CD4-positive, alpha-beta memory T cell (primary cell): ENCODE results near the gene PTCH1. TPM values are rescaled to one million over a fixed set of nuclear protein-coding genes. Genes with fewer than 3 reads are reported as not detected.

Source experiments
- CTCF ChIA-PET: fragments of 350-600 bp; sonication (Branson Sonifier 250); formaldehyde crosslinking; loops from one replicate; lab custom pipeline; 2021; ENCODE audit warnings: inconsistent platforms; ENCODE audit not compliant: partially characterized antibody; lab: Charles Lee
- POLR2A ChIA-PET: fragments of 350-600 bp; sonication (Branson Sonifier 250); formaldehyde crosslinking; loops from one replicate; lab custom pipeline; 2021; ENCODE audit not compliant: partially characterized antibody; lab: Charles Lee
- DNase-seq, 5 donors: peaks; one replicate each; pipeline versions ENCODE4 v3.0.0 to v3.0.0-alpha.2; 2020 to 2022; ENCODE audit warnings: mixed read lengths in 1 of 5
- H3K27ac ChIP-seq: one replicate; pipeline ENCODE4 v1.7.0; 2013; ENCODE audit warnings: low read depth, low read length
- H3K27me3 ChIP-seq: 2 replicates; pipeline ENCODE4 v1.7.0; 2013; ENCODE audit warnings: mild to moderate bottlenecking, low read length, moderate library complexity; ENCODE audit not compliant: insufficient read depth
- H3K36me3 ChIP-seq: 2 replicates; pipeline ENCODE4 v1.7.0; 2013; ENCODE audit warnings: mild to moderate bottlenecking, low read length, moderate library complexity; ENCODE audit not compliant: insufficient read depth
- H3K4me1 ChIP-seq: 2 replicates; pipeline ENCODE4 v1.7.0; 2013; ENCODE audit warnings: mild to moderate bottlenecking, low read length, moderate library complexity; ENCODE audit not compliant: insufficient read depth
- H3K4me3 ChIP-seq, 2 donors: one replicate each; pipeline ENCODE4 v1.7.0; 2013; ENCODE audit warnings: low read length in 2 of 2, mild to moderate bottlenecking in 1 of 2
- H3K9me3 ChIP-seq, 2 donors: one replicate each; pipeline ENCODE4 v1.7.0; 2013; ENCODE audit warnings: low read length in 2 of 2, control low read depth in 1 of 2; ENCODE audit not compliant: control insufficient read depth in 1 of 2
- H3K27ac Mint-ChIP-seq, 7 donors: one replicate each; pipeline ENCODE4 v1.8.0; 2020 to 2021; ENCODE audit warnings: mixed read lengths in 7 of 7, mild to moderate bottlenecking in 6 of 7, inconsistent platforms in 3 of 7, moderate library complexity in 3 of 7
- H3K27me3 Mint-ChIP-seq, 2 donors: one replicate each; pipeline ENCODE4 v1.8.0; 2020 to 2021; ENCODE audit warnings: mixed read lengths in 2 of 2
- H3K36me3 Mint-ChIP-seq, 2 donors: one replicate each; pipeline ENCODE4 v1.8.0; 2020 to 2021; ENCODE audit warnings: mixed read lengths in 2 of 2, inconsistent platforms in 1 of 2, mild to moderate bottlenecking in 1 of 2
- H3K4me1 Mint-ChIP-seq, 4 donors: one replicate each; pipeline ENCODE4 v1.8.0; 2020 to 2021; ENCODE audit warnings: mixed read lengths in 4 of 4, mild to moderate bottlenecking in 1 of 4
- H3K4me3 Mint-ChIP-seq, 8 donors: one replicate each; pipeline ENCODE4 v1.8.0; 2020 to 2021; ENCODE audit warnings: mixed read lengths in 8 of 8, mild to moderate bottlenecking in 7 of 8, moderate library complexity in 6 of 8, inconsistent platforms in 3 of 8
- H3K9me3 Mint-ChIP-seq, 8 donors: one replicate each; pipeline ENCODE4 v1.8.0; 2020 to 2021; ENCODE audit warnings: mixed read lengths in 8 of 8, mild to moderate bottlenecking in 5 of 8, inconsistent platforms in 3 of 8, moderate library complexity in 1 of 8
- intact Hi-C: fragments of 100-400 bp; cut with micrococcal nuclease; formaldehyde crosslinking; loops from one replicate; pipeline ENCODE4 v1.15.1; 2023
- polyA plus RNA-seq, 2 donors: library from polyadenylated mRNA; unstranded; fragments of 300-500 nt; fragmentation: Illumina TruSeq; gene quantifications; one replicate each; pipeline ENCODE4 v1.2.3, GENCODE V29; 2021
- total RNA-seq, 2 experiments: library from RNA; stranded (reverse); gene quantifications; one replicate each; pipeline ENCODE4 v1.2.3, GENCODE V29; 2021

The PTCH1 gene
- total and polyA plus RNA-seq, 4 experiments from 2014 or later = 2.7 to 23.0 (median 16.2) TPM

- Histone ChIP-seq H3K36me3 (no peaks in the 10 kb centered on the region), H3K9me3 (no peaks in the 10 kb centered on the region), H3K27me3 (peaks cover 5% of the 10 kb centered on the region), H3K27ac (no peak overlapping the region), H3K4me3 (no peak overlapping the region), H3K4me1 (no peaks in the 10 kb centered on the region)
- Mint-ChIP-seq H3K27me3 (peaks cover 21 to 28% of the 10 kb centered on the region in 2 donors), H3K4me3 (no peak overlapping the region), H3K36me3 (no peaks in the 10 kb centered on the region), H3K27ac (no peak overlapping the region), H3K9me3 (no peaks in the 10 kb centered on the region), H3K4me1 (peaks cover 0 to 1% (median 0%) of the 10 kb centered on the region in 4 donors)
- intact Hi-C loops = no loop called here
- no peak for DNase-seq
- ChIA-PET POLR2A (no interaction called here), CTCF (no interaction called here)
Measured at GRCh38 chr9:95551406-95551805, 34.6 kb upstream of the PTCH1 start.

DNA sequence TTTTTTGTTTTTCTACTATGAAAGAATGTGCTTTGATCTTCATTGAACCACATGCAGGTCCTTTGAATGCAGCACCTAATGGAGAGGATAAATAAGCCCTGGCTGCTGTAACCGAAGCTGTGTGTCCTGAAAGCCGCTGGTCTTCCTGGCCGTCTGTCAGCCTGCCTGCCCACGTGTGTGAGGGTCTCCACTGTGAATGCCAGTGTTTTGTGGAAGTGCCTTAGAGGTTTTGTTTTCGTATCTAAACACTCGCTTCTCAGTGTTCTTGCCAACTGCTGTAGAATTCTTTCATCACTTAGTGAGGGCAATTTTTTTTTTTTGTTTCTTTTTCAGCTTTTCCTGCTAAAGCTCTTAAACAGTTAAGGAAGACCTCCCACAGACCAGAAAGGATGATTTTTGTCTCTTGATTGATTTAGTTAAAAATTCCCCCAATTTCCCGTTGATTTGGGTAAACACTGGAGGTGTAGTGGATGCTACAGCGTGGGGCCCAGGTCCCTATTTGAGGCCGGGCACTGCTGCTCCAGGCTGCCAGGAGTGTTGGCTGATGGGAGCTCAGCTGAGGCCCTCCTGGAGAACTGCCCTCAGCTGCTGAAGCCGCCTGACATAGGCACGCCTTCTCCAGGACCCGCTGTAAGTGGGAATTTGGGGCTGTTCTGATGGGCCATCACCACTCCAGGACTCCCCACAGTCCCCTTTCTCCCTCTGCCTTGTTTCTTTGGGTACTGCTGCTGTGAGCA is 29.2 kb upstream of the PTCH1 start:
- Histone ChIP-seq H3K4me3 (no peak overlapping the region), H3K9me3 (no peaks in the 10 kb centered on the region), H3K4me1 (no peaks in the 10 kb centered on the region), H3K27me3 (no peaks in the 10 kb centered on the region), H3K27ac (no peak overlapping the region), H3K36me3 (no peaks in the 10 kb centered on the region)
- Mint-ChIP-seq H3K9me3 (peaks cover 0 to 1% (median 0%) of the 10 kb centered on the region in 8 donors), H3K4me1 (no peaks in the 10 kb centered on the region), H3K36me3 (no peaks in the 10 kb centered on the region), H3K27ac (no peak overlapping the region), H3K27me3 (peaks cover 9 to 15% of the 10 kb centered on the region in 2 donors), H3K4me3 (no peak overlapping the region)
- ChIA-PET POLR2A (no interaction called here), CTCF (no interaction called here)
- intact Hi-C loops = no loop called here
- no peak for DNase-seq

GRCh38 chr9:95533996-95534680 is 17.4 kb upstream of the PTCH1 start:
- H3K36me3 ChIP-seq = no peaks in the 10 kb centered on the region
- Mint-ChIP-seq H3K9me3 (no peaks in the 10 kb centered on the region), H3K27me3 (peaks cover 4 to 6% of the 10 kb centered on the region in 2 donors), H3K4me1 (peaks cover 0 to 3% (median 0%) of the 10 kb centered on the region in 4 donors), H3K27ac (no peak overlapping the region), H3K36me3 (no peaks in the 10 kb centered on the region), H3K4me3 (no peak overlapping the region)
- no peak overlapping the region for H3K4me3 ChIP-seq
- H3K27ac ChIP-seq = no peak overlapping the region
- POLR2A ChIA-PET = no interaction called here
- intact Hi-C loops = no loop called here
- H3K9me3 ChIP-seq = no peaks in the 10 kb centered on the region
- no peaks in the 10 kb centered on the region for H3K27me3 ChIP-seq
- no peak for DNase-seq
- CTCF ChIA-PET = no interaction called here
- H3K4me1 ChIP-seq = no peaks in the 10 kb centered on the region

- Histone ChIP-seq H3K4me1 (no peaks in the 10 kb centered on the region), H3K4me3 (no peak overlapping the region), H3K36me3 (no peaks in the 10 kb centered on the region), H3K27me3 (peaks cover 5% of the 10 kb centered on the region), H3K9me3 (no peaks in the 10 kb centered on the region), H3K27ac (no peak overlapping the region)
- Mint-ChIP-seq H3K27ac (no peak overlapping the region), H3K4me3 (no peak overlapping the region), H3K4me1 (no peaks in the 10 kb centered on the region), H3K9me3 (no peaks in the 10 kb centered on the region), H3K27me3 (peaks cover 16 to 21% of the 10 kb centered on the region in 2 donors), H3K36me3 (no peaks in the 10 kb centered on the region)
- POLR2A ChIA-PET = no interaction called here
- no peak for DNase-seq
- intact Hi-C loops = no loop called here
- CTCF ChIA-PET = interaction anchor here (2.1 kb wide), 1 partner anchor 10 kb away, joined by 4 read pairs; no protein-coding TSS in a partner anchor
Measured at GRCh38 chr9:95529910-95530309, 13.1 kb upstream of the PTCH1 start.

DNA sequence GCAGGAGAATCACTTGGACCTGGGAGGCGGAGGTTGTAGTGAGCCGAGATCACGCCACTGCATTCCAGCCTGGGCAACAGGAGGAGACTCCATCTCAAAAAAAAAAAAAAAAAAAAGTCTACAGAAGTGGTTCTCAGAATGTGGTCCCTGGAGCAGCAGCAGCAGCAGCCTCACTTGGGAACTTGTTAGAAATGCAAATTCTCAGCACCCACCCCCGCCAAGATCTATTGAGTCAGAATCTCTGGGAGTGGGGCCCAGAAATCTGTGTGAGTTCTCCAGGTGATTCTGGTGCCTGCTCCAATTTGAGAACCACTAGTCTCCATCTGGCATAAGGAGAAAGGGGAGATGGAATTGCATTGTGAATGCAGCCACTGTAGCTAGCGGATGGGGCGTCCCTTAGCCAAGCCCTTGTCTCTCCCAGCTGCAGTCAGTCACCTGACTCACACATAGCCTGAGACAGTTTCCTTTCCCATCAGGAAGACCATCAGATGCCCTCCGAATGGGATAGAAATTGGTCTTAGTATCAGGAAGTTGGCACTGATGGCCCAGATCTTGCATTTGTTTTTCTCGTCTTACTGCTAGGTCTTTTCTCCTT is 12.2 kb upstream of the PTCH1 start:
- intact Hi-C loops = no loop called here
- H3K27me3 ChIP-seq = peaks cover 10% of the 10 kb centered on the region
- peaks cover 18 to 23% of the 10 kb centered on the region in 2 donors for H3K27me3 Mint-ChIP-seq
- DNase-seq = no peak
- no peaks in the 10 kb centered on the region for H3K4me1 ChIP-seq
- no peak overlapping the region for H3K4me3 ChIP-seq
- H3K36me3 Mint-ChIP-seq = no peaks in the 10 kb centered on the region
- ChIA-PET CTCF (no interaction called here), POLR2A (no interaction called here)
- no peaks in the 10 kb centered on the region for H3K4me1 Mint-ChIP-seq
- no peak overlapping the region for H3K27ac ChIP-seq
- H3K36me3 ChIP-seq = no peaks in the 10 kb centered on the region
- no peaks in the 10 kb centered on the region for H3K9me3 Mint-ChIP-seq
- H3K27ac Mint-ChIP-seq = no peak overlapping the region
- H3K9me3 ChIP-seq = no peaks in the 10 kb centered on the region
- no peak overlapping the region for H3K4me3 Mint-ChIP-seq

GRCh38 chr9:95522871-95523370 is 6.2 kb upstream of the PTCH1 start:
- H3K27me3 ChIP-seq = peaks cover 6% of the 10 kb centered on the region
- H3K36me3 ChIP-seq = no peaks in the 10 kb centered on the region
- Mint-ChIP-seq H3K4me1 (no peaks in the 10 kb centered on the region), H3K27me3 (peaks cover 9 to 20% of the 10 kb centered on the region in 2 donors), H3K27ac (no peak overlapping the region), H3K36me3 (no peaks in the 10 kb centered on the region), H3K4me3 (no peak overlapping the region), H3K9me3 (peaks cover 0 to 16% (median 8%) of the 10 kb centered on the region in 8 donors)
- no peak for DNase-seq
- no peaks in the 10 kb centered on the region for H3K9me3 ChIP-seq
- ChIA-PET POLR2A (no interaction called here), CTCF (no interaction called here)
- no peak overlapping the region for H3K4me3 ChIP-seq
- H3K27ac ChIP-seq = no peak overlapping the region
- no peaks in the 10 kb centered on the region for H3K4me1 ChIP-seq
- intact Hi-C loops = no loop called here

GRCh38 chr9:95521699-95522098 is 4.9 kb upstream of the PTCH1 start:
- peaks cover 6% of the 10 kb centered on the region for H3K4me1 ChIP-seq
- H3K36me3 Mint-ChIP-seq = no peaks in the 10 kb centered on the region
- peaks cover 0 to 18% (median 8%) of the 10 kb centered on the region in 8 donors for H3K9me3 Mint-ChIP-seq
- no peak overlapping the region for H3K4me3 Mint-ChIP-seq
- ChIA-PET POLR2A (no interaction called here), CTCF (no interaction called here)
- intact Hi-C loops = no loop called here
- H3K27me3 ChIP-seq = peaks cover 5% of the 10 kb centered on the region
- H3K36me3 ChIP-seq = no peaks in the 10 kb centered on the region
- H3K27me3 Mint-ChIP-seq = peaks cover 3 to 13% of the 10 kb centered on the region in 2 donors
- H3K27ac Mint-ChIP-seq = no peak overlapping the region
- H3K4me3 ChIP-seq = no peak overlapping the region
- no peak for DNase-seq
- no peak overlapping the region for H3K27ac ChIP-seq
- H3K4me1 Mint-ChIP-seq = peaks cover 0 to 8% (median 3%) of the 10 kb centered on the region in 4 donors
- H3K9me3 ChIP-seq = no peaks in the 10 kb centered on the region
